Dedifferentiated amniotic fluid mesenchymal stem cell (primary cell): ENCODE results near the gene ARL4D.
"Not testable (repeated sequence)": the region's sequence is repeated elsewhere in the genome, so short reads cannot be mapped to it uniquely, and the experiment has no call there.

Source experiments
- DNase-seq: peaks from one replicate; pipeline ENCODE4 v3.0.0-alpha.2; 2016; ENCODE audit errors: extremely low spot score

Gene ARL4D

DNA sequence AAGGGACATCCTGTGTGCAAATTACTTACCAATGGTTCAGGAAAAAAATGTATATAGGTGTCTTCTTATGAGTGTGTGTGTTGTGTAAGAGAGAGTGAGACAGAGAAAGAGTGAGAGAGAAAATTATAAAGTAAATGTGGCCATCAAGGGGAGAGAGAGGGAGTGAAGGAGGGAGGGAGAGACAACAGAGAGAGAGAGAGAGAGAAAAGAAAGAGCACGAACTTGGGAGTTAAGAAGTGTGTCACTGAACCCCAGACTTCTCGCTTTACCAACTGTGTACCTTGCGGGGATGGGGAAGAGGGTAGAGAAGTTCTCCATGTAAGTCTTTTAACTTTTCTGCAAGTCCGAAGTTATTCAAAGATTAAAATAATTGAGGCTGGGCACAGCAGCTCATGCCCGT lies 28.8 kb upstream of the ARL4D start:
- DNase-seq: no peak

DNA sequence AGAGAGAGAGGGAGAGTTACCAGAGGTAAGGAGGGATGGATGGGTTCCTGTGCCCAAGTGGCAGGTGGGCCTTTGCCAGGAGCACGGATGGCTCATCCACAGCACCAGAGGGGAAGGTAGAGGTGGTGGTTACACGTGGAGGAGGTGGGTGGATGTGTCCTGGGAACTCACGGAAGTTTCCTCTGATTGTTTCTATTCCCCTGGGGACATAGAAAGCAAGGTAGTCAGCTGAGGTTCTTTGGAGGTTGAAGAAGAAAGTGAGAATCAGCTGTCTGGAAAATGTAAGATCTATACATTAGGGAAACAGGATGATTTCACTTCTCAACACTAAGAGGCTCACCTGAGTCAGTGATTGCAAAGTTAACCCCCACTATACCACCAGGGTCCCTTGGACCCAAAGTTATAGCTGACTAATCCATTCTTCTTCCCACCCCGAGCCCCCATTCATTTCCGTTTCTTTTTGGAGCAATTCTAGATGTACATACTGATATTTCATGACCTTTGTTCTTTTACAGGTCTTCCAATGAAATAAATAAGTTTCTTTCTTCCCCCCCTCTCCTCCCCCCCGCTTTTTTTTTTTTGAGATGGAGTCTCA lies 27.5 kb upstream of the ARL4D start:
- DNase-seq: no peak

DNA sequence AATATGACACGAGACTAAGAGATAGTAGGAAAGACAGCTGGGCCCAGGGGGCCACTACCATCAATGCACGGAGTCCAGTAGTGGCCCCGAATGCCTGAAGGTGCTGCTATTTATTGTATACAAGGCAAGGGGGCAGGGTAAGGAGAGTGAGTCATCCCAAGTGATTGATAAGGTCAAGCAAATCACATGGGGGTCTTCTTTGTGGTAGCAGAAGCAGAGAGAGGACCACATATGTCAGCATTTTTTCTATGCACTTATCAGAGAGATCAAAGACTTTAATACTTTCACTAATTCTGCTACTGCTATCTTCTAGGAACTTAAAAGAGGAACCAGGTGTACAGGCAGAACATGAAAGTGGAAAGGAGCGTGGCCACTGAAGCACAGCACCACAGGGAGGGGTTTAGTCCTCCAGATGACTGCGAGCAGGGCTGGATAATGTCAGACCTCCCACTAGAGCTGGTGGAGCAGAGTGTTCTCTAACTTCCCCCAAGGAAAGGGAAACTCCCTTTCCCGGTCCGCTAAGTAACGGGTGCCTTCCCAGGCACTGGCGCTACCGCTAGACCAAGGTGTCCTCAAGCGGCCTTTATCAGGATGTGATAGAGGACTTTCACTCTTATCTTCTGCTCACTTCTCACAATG lies 26.4 kb upstream of the ARL4D start:
- no peak for DNase-seq

DNA sequence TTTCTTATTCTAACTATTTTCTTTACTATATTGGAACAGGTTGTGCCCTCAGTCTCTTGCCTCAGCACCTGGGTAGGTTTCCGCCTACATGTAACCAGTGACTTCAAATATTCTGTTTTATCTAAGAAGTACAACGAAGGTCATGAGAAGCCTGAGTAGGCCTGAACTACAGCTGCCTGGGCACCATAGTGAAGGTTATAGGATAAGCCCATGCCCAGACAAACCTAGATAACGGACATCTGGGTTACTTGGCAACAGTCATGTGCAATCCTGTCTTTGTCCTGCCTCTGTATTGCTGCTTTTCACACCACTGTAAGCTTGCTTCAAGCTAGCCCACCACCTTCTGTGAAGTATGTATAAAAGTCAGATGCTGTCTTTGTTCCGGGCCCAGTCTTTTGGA lies 25.4 kb upstream of the ARL4D start:
- DNase-seq: no peak

GRCh38 chr17:43375915-43376314 lies 22.9 kb upstream of the ARL4D start:
- not testable (repeated sequence) for DNase-seq

DNA sequence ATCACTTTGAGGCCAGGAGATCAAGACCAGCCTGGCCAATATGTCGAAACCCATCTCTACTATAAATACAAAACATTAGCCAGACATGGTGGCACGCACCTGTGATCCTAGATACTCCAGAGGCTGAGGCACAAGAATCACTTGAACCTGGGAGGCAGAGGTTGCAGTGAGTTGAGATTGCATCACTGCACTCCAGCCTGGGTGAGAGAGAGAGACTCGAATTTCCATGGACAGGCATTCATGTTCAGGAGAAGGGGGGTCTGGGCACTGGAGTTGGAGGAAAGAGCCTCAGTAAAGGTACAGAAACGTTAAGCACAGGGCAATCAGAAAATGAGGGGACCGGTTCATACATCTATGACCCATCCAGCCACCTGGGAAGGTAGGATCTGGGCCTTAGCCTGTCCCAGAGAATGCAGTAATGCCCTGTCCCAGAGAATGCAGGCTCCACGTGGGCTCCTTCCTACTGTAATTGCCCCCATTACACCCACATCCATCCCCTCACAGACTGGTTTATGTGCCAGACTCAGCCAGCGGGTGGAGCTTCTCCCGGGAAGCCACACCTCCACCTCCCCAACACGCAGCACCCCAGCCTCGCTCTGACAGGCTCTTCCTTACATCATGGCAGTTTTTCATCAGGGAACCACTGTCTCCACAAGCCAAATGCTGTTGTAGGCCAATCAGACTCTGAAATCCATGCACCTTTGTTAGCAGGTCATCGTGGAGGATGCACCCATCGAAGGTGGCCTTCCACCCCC lies 21.6 kb upstream of the ARL4D start:
- DNase-seq: no peak

DNA sequence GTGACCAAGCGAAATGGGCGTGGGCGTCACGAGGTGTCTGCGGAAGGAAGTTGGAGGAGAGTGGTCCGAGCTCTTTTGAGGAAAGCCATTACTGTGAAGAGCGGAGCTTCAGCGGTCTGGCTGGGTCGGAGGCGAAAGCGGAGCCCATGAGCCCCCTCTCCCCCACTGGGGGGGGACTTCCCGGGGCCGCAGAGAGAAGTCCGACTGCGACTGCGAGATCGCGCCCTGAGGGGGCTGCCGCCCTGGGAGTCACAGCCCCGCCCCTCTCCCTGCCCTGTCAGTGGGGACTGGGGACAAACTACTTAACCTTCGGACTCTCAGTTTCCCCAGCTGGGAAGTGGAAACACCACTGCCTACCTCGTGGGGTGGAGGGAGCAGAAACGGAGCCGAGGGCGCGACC lies 20.0 kb upstream of the ARL4D start:
- no peak for DNase-seq

DNA sequence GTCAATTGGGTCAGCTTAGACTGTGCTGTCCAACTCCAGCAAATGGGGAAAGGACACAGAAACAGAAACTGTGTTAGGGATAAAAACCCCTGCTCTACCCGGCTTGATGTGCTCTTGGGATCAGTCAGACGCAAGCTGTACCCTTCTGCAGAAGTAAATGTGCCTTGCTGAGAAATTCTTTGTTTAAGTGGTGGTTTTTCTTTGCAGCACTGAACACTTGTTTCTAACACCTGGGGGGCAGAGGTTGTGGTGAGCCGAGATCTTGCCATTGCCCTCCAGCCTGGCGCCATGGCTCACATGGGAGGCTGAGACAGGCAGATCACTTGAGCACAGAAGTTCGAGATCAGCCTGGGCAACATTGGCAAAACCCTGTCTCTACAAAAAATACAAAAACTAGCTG lies 18.5 kb upstream of the ARL4D start:
- no peak for DNase-seq

GRCh38 chr17:43381204-43381603 lies 17.6 kb upstream of the ARL4D start:
- DNase-seq: no peak

DNA sequence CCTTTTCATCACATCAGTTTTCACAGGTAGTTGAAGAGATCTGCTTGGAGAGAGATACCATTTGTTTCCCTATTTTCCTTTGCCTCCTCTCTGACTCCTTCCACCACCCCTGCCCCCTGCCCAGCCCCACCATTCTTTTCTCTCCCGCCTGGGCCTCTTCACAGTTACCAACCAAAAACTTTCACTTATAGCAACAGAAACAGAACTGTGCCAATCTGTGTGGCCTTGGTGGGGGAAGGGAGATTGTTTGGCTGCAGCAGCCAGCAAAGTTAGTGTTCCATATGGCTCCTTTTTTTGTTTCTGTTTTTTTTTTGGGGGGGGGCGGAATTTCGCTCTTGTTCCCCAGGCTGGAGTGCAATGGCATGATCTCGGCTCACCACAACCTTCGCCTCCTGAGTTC lies 17.2 kb upstream of the ARL4D start:
- DNase-seq: no peak

DNA sequence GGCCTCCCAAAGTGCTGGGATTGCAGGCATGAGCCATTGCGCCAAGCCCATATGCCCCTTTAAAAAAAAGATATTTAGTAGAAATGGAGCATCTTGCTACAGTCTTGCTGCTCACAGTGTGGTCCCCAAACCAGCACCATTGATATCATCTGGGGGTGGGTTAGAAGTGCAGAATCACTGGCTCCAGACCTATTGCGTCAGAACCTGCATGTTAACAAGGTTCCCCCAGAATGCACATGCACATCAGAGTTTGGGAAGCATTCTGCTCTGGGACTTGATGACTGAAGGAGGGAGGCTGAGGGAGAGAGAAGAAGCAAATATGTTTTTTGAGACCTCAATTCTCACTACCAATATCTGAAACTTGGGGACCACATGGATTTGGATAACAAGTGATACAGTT lies 16.0 kb upstream of the ARL4D start:
- no peak for DNase-seq

- no peak for DNase-seq
These were observed 15.4 kb upstream of the ARL4D start for GRCh38 chr17:43383372-43383771.

DNA sequence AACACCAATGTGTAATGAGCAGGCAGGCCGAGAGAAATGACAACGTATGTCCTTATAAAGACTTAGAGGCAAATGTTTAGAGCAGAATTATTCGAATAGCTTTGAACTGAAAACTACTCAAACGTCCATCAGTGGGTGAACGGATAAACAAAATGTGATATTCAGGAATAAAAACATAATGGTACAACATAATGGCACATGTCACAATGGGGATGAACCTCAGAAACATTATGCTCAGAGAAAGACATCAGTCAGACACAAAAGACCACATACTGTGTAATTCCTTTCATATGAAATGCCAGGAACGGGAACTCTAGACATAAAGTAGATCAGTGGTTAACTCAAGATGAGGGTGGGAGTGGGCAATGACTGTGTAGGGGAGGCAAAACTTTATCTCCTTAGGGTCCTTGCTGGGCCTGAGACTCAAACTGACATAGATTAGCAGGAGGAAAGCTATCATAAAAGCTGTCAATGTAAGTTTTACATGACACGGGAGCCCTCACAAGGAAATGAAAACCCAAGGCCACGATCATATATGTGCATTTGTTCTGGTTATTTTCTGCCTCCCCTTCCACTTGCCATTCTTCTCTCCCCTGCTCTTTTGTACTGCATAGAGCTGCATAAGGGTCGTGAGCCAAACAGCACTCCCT lies 14.8 kb upstream of the ARL4D start:
- no peak for DNase-seq

DNA sequence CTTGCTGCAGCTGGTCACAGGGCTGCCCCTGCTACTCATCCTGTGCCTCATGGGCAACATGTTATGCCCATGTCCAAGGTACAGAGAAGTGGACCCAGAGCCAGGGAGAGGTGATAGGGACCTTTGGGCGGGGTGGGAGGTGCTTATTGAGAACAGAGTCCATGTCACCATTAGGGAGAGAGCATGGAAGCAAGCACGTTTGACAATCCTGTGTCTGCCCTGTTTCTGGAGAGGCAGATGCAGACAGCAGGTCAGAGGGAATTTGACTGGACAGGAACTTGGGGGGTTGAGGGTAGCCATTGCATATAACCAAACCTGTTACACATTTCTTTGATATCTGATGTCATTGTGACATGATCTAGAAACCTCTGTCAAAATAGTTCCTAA lies 14.3 kb upstream of the ARL4D start:
- no peak for DNase-seq

- DNase-seq: no peak
These were observed 13.6 kb upstream of the ARL4D start for GRCh38 chr17:43385046-43385831.

- peak; percentile 91 for DNase-seq
These were observed 10.3 kb upstream of the ARL4D start for GRCh38 chr17:43388359-43389045.

DNA sequence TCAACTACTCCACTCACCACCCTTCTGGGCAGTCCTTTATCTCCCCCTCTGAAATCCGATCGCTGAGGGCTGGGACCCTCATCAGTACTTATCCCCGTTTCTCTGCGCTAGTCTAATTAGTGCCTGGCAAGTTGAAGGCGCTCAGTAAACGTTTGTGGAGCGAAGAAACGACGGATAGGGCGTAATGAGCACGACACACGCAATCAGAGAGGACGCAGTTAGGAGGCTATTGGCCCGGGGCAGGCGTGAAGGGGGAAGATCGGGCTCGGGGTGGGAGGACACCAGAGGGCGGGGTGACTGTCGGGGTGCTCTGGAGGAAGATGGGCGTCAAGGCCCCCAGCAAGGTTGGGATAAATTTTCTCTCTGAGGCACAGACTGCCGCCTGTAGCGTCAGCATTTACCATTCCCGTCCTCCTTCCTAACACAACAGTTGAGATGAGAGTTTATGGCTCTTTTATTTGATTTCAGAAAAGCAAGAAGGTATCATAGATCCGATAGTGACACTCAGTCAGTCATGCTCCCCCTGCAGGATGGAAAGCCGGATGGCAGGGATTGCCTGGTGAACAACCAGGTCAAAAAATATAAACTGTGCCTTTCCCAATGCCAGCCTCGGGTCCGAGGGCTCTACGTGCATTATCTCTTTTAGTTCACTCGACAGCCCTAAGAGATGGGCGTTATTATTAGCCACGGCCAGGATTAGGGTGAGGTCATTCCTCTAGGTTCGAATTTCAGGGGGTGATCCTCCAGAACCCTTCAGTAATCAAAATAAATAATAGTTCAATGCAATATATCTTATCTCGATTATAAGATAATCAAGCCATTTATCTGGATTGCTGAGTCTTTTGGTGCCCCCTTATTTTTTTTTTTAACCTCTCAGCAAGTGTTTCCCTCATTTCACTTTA lies 9.5 kb upstream of the ARL4D start:
- DNase-seq: peak; percentile 85

DNA sequence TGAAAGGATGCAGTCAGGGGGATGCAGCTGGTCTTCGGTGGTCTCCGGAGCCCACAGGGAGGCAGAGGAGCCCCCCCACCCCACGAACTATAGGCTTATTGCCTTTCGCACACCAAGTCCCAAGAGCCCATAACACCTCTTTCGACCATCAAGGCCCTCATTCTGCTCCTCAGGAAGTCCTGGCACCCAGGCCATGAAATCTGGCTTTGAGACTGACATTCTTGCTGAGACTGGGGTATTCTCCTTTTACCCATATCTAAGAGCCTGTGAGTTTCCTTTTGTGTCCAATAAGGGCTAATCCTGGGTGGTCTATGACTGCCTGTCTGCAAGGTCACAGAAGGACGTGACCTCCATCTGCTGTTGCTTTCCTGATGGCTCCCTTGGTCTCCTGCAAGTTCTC lies 6.4 kb upstream of the ARL4D start:
- DNase-seq: no peak

DNA sequence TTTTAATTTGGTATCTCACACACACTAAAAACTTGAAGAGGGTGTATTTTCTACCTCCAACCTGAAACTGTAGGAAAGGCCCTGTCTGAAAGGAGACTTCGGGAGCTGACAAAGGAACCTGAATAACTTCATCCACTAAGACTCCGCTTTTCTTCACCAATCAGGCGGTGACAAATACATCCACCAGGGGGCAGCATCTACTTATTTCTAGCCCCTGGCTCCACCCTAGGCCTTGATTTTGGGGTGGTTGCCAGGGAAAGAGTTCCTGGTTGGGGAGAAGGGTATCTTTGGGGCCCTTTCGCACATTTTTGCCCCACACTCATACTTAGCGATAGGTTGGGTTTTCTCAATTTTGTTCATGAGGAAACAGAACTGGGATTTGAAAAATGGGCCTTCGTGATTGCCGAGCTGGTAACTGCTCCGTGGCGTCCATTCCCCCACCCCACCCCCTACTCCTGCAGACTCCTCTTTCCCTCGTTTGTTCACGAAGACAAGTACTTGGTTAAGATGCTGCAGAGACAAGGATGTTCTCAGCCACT lies 4.8 kb upstream of the ARL4D start:
- DNase-seq: peak; percentile 89

DNA sequence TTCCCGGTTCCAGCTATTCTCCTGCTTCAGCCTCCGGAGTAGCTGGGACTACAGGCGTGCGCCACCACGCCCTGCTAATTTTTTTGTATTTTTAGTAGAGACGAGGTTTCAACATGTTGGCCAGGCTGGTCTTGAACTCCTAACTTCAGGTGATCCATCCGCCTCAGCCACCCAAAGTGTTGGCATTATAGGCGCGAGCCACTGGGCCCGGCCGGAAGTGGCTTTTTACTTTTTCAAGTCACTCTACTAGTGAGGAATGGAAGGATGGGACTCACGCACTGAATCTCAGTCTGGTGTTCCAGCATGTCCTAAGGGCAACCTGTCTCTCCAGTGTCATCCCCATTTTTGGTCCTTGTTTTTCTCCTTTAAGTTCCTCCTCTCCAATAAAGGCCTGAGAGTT lies 4.1 kb upstream of the ARL4D start:
- not testable (repeated sequence) for DNase-seq
